ENCODE data around the gene TMEM253.

Gene TMEM253

DNA sequence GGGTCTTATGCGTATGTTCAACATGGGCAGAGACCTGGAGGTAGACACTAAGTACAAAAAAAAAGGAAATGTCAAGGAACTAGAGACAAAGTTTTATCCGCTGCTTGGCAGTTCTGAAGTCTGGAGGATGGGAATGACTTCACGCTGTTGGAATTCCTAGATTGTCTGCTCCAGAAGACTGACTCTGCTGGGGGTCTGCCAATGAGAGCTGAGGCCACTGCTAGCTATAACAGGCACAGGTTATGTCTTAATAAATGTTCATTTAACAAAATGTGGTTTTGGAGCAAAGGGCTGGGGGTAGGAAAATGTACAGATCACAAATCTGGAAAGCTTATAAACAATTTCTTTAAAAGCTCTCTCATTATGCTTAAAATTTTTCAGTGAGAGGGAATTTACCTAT lies 37.4 kb upstream of the TMEM253 start:
- no peak overlapping the region for H2AK5ac ChIP-seq (ENCODE audit: low read depth, low read length)
- no peak overlapping the region for H3K4me3 ChIP-seq (ENCODE audit: low read length in 2 of 2)
- H3K4me2 ChIP-seq (ENCODE audit: insufficient read depth, low read length, poor library complexity, severe bottlenecking) = no peak overlapping the region
- no peak overlapping the region for H3K23ac ChIP-seq (ENCODE audit: low read depth, low read length, poor library complexity)
- H3K79me1 ChIP-seq (ENCODE audit: low read depth, low read length) = no peaks in the 10 kb centered on the region
- no peak overlapping the region for H4K91ac ChIP-seq (ENCODE audit: low read depth, low read length, poor library complexity)
- no peak overlapping the region for H3K4ac ChIP-seq (ENCODE audit: low read length)
- no peak overlapping the region for H3K27ac ChIP-seq (replicated peaks; ENCODE audit: low read length)
- H2BK12ac ChIP-seq (ENCODE audit: low read length) = no peak overlapping the region
- H3K4me1 ChIP-seq (ENCODE audit: control insufficient read depth in 2 of 2, insufficient read depth in 1 of 2, low read depth in 1 of 2, low read length in 2 of 2) = peaks cover 4 to 12% of the 10 kb centered on the region in 2 donors
- H2AFZ ChIP-seq (ENCODE audit: low read length) = no peak overlapping the region
- no CpG with 5 or more reads among the region's 3 CpGs for WGBS, 2 donors (ENCODE audit: extremely low coverage in 2 of 2, insufficient read length in 2 of 2, insufficient replicate concordance in 1 of 2)
- no peak overlapping the region for H3K14ac ChIP-seq (ENCODE audit: low read length)
- H3K27me3 ChIP-seq (ENCODE audit: control insufficient read depth in 3 of 3, insufficient read depth in 3 of 3, low read depth in 1 of 3, low read length in 3 of 3) = no peaks in the 10 kb centered on the region
- H2BK5ac ChIP-seq (ENCODE audit: low read length) = no peak overlapping the region
- no peak overlapping the region for H3K18ac ChIP-seq (ENCODE audit: low read length)
- H2BK120ac ChIP-seq (ENCODE audit: low read depth, low read length) = no peak overlapping the region
- no peaks in the 10 kb centered on the region for H3K9me3 ChIP-seq (replicated peaks in 1 of 2; ENCODE audit: control insufficient read depth in 2 of 2, insufficient read depth in 1 of 2, low read depth in 1 of 2, low read length in 2 of 2)
- H3K36me3 ChIP-seq (replicated peaks in 1 of 2; ENCODE audit: control insufficient read depth in 2 of 2, insufficient read depth in 2 of 2, low read length in 2 of 2) = no peaks in the 10 kb centered on the region
- DNase-seq (ENCODE audit: low spot score) = no peak
- no peak overlapping the region for H2BK15ac ChIP-seq (ENCODE audit: low read length)
- no peak overlapping the region for H3K9ac ChIP-seq (ENCODE audit: low read depth, low read length, poor library complexity)
- H4K8ac ChIP-seq (ENCODE audit: low read depth, low read length) = no peak overlapping the region

DNA sequence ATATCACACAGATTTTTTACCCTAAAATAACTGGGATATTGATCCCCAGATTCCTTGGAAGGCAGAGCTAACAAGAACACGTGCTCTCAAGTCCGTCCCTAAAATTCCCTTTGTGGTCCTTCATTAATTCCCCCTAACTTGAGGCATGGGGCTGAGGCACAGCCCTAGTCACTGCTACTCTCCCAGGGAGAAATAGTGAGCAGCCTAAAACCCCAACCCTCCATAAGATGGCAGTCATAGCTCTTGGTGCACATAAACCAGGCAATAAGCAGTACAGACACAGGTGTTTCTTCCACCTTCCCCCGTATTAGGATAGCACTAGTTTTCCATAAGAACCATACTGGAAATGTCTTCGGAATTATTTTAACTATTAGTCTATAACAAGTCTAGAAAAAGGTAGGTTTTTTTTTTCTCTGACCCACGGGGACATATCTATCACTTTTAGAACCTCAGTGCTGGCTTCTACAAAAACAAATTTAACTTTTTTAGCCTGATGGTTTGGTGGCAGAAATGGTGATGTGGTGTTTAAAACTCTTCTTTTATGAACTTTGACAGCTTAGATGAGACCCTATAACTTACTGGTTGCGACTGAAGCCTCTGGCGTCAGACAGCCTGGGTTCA lies 33.9 kb upstream of the TMEM253 start:
- no peak overlapping the region for H4K8ac ChIP-seq (ENCODE audit: low read depth, low read length)
- H3K4me1 ChIP-seq (ENCODE audit: control insufficient read depth in 2 of 2, insufficient read depth in 1 of 2, low read depth in 1 of 2, low read length in 2 of 2) = peaks cover 4 to 19% of the 10 kb centered on the region in 2 donors
- no peaks in the 10 kb centered on the region for H3K36me3 ChIP-seq (replicated peaks in 1 of 2; ENCODE audit: control insufficient read depth in 2 of 2, insufficient read depth in 2 of 2, low read length in 2 of 2)
- DNase-seq (ENCODE audit: low spot score) = no peak
- no peaks in the 10 kb centered on the region for H3K9me3 ChIP-seq (replicated peaks in 1 of 2; ENCODE audit: control insufficient read depth in 2 of 2, insufficient read depth in 1 of 2, low read depth in 1 of 2, low read length in 2 of 2)
- H3K27me3 ChIP-seq (ENCODE audit: control insufficient read depth in 3 of 3, insufficient read depth in 3 of 3, low read depth in 1 of 3, low read length in 3 of 3) = no peaks in the 10 kb centered on the region
- H3K27ac ChIP-seq (replicated peaks; ENCODE audit: low read length) = no peak overlapping the region
- H3K18ac ChIP-seq (ENCODE audit: low read length) = no peak overlapping the region
- no peak overlapping the region for H2AK5ac ChIP-seq (ENCODE audit: low read depth, low read length)
- no peak overlapping the region for H3K23ac ChIP-seq (ENCODE audit: low read depth, low read length, poor library complexity)
- H3K79me1 ChIP-seq (ENCODE audit: low read depth, low read length) = peaks cover 1% of the 10 kb centered on the region
- no peak overlapping the region for H2AFZ ChIP-seq (ENCODE audit: low read length)
- no peak overlapping the region for H2BK5ac ChIP-seq (ENCODE audit: low read length)
- H4K91ac ChIP-seq (ENCODE audit: low read depth, low read length, poor library complexity) = no peak overlapping the region
- H3K4me3 ChIP-seq (ENCODE audit: low read length in 2 of 2) = no peak overlapping the region
- H3K9ac ChIP-seq (ENCODE audit: low read depth, low read length, poor library complexity) = no peak overlapping the region
- no peak overlapping the region for H3K14ac ChIP-seq (ENCODE audit: low read length)
- H2BK15ac ChIP-seq (ENCODE audit: low read length) = no peak overlapping the region
- no peak overlapping the region for H3K4me2 ChIP-seq (ENCODE audit: insufficient read depth, low read length, poor library complexity, severe bottlenecking)
- no peak overlapping the region for H3K4ac ChIP-seq (ENCODE audit: low read length)
- H2BK120ac ChIP-seq (ENCODE audit: low read depth, low read length) = no peak overlapping the region
- H2BK12ac ChIP-seq (ENCODE audit: low read length) = no peak overlapping the region
- no CpG with 5 or more reads among the region's 7 CpGs for WGBS, 2 donors (ENCODE audit: extremely low coverage in 2 of 2, insufficient read length in 2 of 2, insufficient replicate concordance in 1 of 2)

DNA sequence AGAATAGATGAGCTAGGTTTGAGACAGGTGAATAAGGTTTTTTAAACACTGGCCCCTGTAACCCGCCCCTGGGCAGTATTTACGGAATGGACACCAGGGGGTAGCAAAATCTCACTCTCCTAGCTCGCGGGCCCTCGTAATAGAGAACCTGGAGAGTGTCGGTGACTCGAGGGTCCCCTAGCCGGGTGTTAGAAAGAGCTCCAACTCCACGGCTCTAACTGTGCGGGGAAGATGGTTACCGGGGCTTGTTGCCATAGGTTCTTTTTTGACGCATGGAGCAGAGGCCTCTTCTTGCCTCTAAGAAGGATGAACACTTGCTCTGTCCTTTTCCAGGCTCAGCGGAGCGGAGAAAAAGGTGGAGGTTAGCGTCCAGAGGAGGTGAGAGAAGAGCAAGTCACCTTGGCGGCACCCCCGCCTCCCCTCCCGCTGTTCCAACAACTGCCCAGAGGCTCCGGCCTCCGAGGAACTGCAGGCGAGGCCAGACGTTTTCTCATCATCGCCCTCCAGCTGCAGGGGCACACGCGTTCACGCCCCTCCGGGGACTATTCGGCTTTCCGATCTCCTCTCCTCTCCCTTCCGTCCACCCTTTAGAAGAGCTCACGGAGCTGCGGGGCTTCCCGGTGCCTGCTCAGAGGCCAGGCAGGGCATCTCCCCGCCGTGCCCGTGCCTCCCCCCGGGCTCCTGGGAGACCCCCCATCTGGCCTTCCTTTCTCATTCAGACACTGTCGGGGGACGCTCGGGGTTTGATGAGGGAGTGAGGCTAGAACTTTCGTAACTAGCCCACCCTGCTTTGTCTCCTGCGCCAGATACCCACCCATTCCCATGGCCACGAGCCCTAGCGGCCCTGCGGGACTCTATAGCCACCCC lies 32.1 kb upstream of the TMEM253 start:
- H3K9me3 ChIP-seq (replicated peaks in 1 of 2; ENCODE audit: control insufficient read depth in 2 of 2, insufficient read depth in 1 of 2, low read depth in 1 of 2, low read length in 2 of 2) = no peaks in the 10 kb centered on the region
- peak overlapping the region; percentile 99 for H2BK5ac ChIP-seq (ENCODE audit: low read length)
- no peak overlapping the region for H4K8ac ChIP-seq (ENCODE audit: low read depth, low read length)
- peak overlapping the region; percentile 84 for H3K4me2 ChIP-seq (ENCODE audit: insufficient read depth, low read length, poor library complexity, severe bottlenecking)
- peaks cover 4% of the 10 kb centered on the region for H3K79me1 ChIP-seq (ENCODE audit: low read depth, low read length)
- H3K27ac ChIP-seq (replicated peaks; ENCODE audit: low read length) = peak overlapping the region; percentile 94
- H3K23ac ChIP-seq (ENCODE audit: low read depth, low read length, poor library complexity) = peak overlapping the region; percentile 15
- peak overlapping the region; percentile 76 for H4K91ac ChIP-seq (ENCODE audit: low read depth, low read length, poor library complexity)
- H3K4me1 ChIP-seq (ENCODE audit: control insufficient read depth in 2 of 2, insufficient read depth in 1 of 2, low read depth in 1 of 2, low read length in 2 of 2) = peaks cover 9 to 15% of the 10 kb centered on the region in 2 donors
- peak overlapping the region; percentile 67 for H2BK12ac ChIP-seq (ENCODE audit: low read length)
- H2BK15ac ChIP-seq (ENCODE audit: low read length) = peak overlapping the region; percentile 96
- H2BK120ac ChIP-seq (ENCODE audit: low read depth, low read length) = peak overlapping the region; percentile 48
- no peaks in the 10 kb centered on the region for H3K27me3 ChIP-seq (ENCODE audit: control insufficient read depth in 3 of 3, insufficient read depth in 3 of 3, low read depth in 1 of 3, low read length in 3 of 3)
- H2AFZ ChIP-seq (ENCODE audit: low read length) = peak overlapping the region; percentile 81
- H2AK5ac ChIP-seq (ENCODE audit: low read depth, low read length) = peak overlapping the region; percentile 87
- H3K4ac ChIP-seq (ENCODE audit: low read length) = peak overlapping the region; percentile 96
- peaks cover 6 to 16% of the 10 kb centered on the region in 2 donors for H3K36me3 ChIP-seq (replicated peaks in 1 of 2; ENCODE audit: control insufficient read depth in 2 of 2, insufficient read depth in 2 of 2, low read length in 2 of 2)
- DNase-seq (ENCODE audit: low spot score) = peak; percentile 61
- peak overlapping the region; percentile 5 for H3K14ac ChIP-seq (ENCODE audit: low read length)
- H3K18ac ChIP-seq (ENCODE audit: low read length) = peak overlapping the region; percentile 99
- peak overlapping the region; percentile 59 to 90 for H3K4me3 ChIP-seq (ENCODE audit: low read length in 2 of 2)
- H3K9ac ChIP-seq (ENCODE audit: low read depth, low read length, poor library complexity) = peak overlapping the region; percentile 96
- no CpG with 5 or more reads among the region's 45 CpGs for WGBS, 2 donors (ENCODE audit: extremely low coverage in 2 of 2, insufficient read length in 2 of 2, insufficient replicate concordance in 1 of 2)

Data from neuronal stem cell (in vitro differentiated cells).